Omental fat pad (tissue), 4 donors: Measurements from ENCODE around the gene VPS26B. TPM values are rescaled to one million over a fixed set of nuclear protein-coding genes. Genes with fewer than 3 reads are reported as not detected.

Experiments
- ATAC-seq: fragments of 150-250 bp; one replicate; pipeline ENCODE4 v1.9.1; 2016; ENCODE audit warnings: mild to moderate bottlenecking, moderate library complexity; ENCODE audit not compliant: low FRiP score
- DNase-seq: peaks from one replicate; pipeline ENCODE4 v3.0.0-alpha.2; 2019; ENCODE audit warnings: low spot score
- CTCF ChIP-seq, 3 donors: fragments of 450-650 bp; IDR thresholded peaks; one replicate each; pipeline ENCODE4 v1.5.1; 2016 to 2017; ENCODE audit warnings: antibody characterized with exemption in 3 of 3, mild to moderate bottlenecking in 3 of 3, moderate library complexity in 2 of 3
- total RNA-seq, 4 donors: library from RNA; depleted of rRNA; stranded (reverse); fragments of >200 nt; gene quantifications; one replicate each; pipeline ENCODE4 v1.1.0, GENCODE V29; 2016

The VPS26B gene
- total RNA-seq, 4 donors from 2014 or later: 25.4 to 52.8 (median 37.0) TPM

DNA sequence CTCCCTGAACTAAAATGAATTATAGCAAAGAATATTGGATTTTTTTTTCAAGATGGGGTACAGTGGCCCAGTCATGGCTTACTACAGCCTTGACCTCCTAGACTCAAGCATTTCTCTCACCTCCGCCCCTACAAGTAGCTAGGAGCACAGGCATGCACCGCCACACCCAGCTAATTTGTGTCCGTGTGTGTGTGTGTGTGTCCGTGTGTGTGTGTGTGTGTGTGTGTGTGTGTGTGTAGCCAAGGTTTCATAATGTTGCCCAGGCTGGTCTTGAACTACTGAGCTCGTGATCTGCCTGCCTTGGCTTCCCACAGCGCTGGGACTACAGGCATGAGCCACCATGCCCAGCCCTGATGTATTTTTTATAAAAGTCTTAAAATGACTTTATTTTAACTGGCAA, 16.1 kb downstream of the VPS26B start:
- TF ChIP-seq CTCF (IDR thresholded peaks at IDR 0.05): no peak
- no peak for DNase-seq
- ATAC-seq: no peak

GRCh38 chr11:134242376-134242775, 17.9 kb downstream of the VPS26B start:
- no peak for TF ChIP-seq CTCF (IDR thresholded peaks at IDR 0.05)
- ATAC-seq: no peak
- DNase-seq: no peak

DNA sequence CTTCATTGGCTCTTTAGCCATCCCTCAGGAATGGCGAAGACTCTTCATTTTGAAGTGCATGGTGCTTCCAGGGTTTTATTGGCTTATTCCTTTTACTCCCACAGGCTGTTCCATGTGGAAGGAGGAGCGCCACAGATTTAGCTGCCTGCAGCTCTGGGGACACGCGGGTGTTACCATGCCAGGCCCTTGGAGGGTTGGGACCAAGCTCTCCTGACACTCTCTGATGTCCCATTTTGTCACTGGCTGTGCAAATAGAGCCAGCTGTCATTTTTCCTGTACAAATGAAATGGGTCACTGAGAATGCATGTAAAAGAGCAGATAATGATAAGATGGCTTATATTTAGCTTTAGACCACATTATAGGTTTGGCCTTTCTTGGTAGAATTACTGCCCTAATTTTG, 19.4 kb downstream of the VPS26B start:
- DNase-seq (no peak), ATAC-seq (no peak)
- no peak for TF ChIP-seq CTCF (IDR thresholded peaks at IDR 0.05)

DNA sequence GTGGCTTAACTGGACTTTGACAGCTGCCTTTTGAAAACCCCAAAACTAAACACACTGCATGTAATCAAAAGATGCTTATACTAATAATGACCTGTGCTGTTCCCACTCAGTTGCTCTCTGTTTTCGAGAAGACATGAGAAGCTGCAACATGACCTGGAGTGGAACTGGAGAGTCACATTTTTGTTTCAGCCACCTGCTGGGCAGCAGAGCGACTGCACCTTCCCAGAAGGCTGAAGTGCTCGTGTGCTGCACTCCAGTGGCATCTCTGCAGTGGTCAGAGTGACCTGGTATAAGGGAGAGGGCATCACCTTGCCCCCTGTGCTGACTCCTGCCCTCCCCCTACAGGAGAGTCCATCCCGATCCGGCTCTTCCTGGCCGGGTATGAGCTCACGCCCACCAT, 20.1 kb downstream of the VPS26B start:
- no peak for TF ChIP-seq CTCF (IDR thresholded peaks at IDR 0.05)
- ATAC-seq (no peak), DNase-seq (no peak)

- no peak for DNase-seq
- no peak for ATAC-seq
- TF ChIP-seq CTCF (IDR thresholded peaks at IDR 0.05): no peak
These were observed 21.0 kb downstream of the VPS26B start for GRCh38 chr11:134245434-134245833.

GRCh38 chr11:134246100-134246499, 21.6 kb downstream of the VPS26B start:
- no peak for DNase-seq
- ATAC-seq: no peak
- no peak for TF ChIP-seq CTCF (IDR thresholded peaks at IDR 0.05)

GRCh38 chr11:134246678-134247077, 22.2 kb downstream of the VPS26B start:
- no peak for TF ChIP-seq CTCF (IDR thresholded peaks at IDR 0.05)
- no peak for DNase-seq

More at GRCh38 chr11:134246678-134247077, 22.2 kb downstream of the VPS26B start:
- no peak for ATAC-seq
